Loucy (cell line): ENCODE results near the gene ANKRD35.
"Not testable (repeated sequence)": the region's sequence is repeated elsewhere in the genome, so short reads cannot be mapped to it uniquely, and the experiment has no call there.

Source experiments
- H2AFZ ChIP-seq: fragments of 200-600 bp; sonication (generic); 2 replicates; pipeline ENCODE4 v1.6.0; 2016; ENCODE audit warnings: antibody characterized with exemption, mild to moderate bottlenecking, low read length, moderate library complexity
- H3F3A ChIP-seq: fragments of 200-600 bp; 2 replicates; pipeline ENCODE4 v1.6.0; 2016; ENCODE audit warnings: antibody characterized with exemption, low read depth, mild to moderate bottlenecking
- H3K27me3 ChIP-seq: fragments of 200-600 bp; sonication (generic); 2 replicates; pipeline ENCODE4 v1.6.1; 2014; ENCODE audit warnings: low read length, mild to moderate bottlenecking; ENCODE audit not compliant: insufficient read depth, poor library complexity, severe bottlenecking
- H3K36me3 ChIP-seq: fragments of 200-600 bp; sonication (generic); 2 replicates; pipeline ENCODE4 v1.6.1; 2016; ENCODE audit warnings: low read length; ENCODE audit not compliant: insufficient read depth
- H3K4me1 ChIP-seq: fragments of 200-600 bp; sonication (generic); 2 replicates; pipeline ENCODE4 v1.5.1; 2014; ENCODE audit warnings: low read length, mild to moderate bottlenecking; ENCODE audit not compliant: insufficient read depth, poor library complexity, severe bottlenecking
- H3K4me2 ChIP-seq: fragments of 200-600 bp; sonication (generic); 2 replicates; pipeline ENCODE4 v1.6.0; 2014; ENCODE audit warnings: antibody characterized with exemption, low read length, low read depth, mild to moderate bottlenecking; ENCODE audit not compliant: poor library complexity, severe bottlenecking
- H3K4me3 ChIP-seq: fragments of 200-600 bp; sonication (generic); 2 replicates; pipeline ENCODE4 v1.5.1; 2014; ENCODE audit warnings: low read length, mild to moderate bottlenecking, mixed read lengths; ENCODE audit not compliant: poor library complexity, severe bottlenecking
- H3K79me2 ChIP-seq: fragments of 200-600 bp; sonication (generic); 2 replicates; pipeline ENCODE4 v1.6.1; 2014; ENCODE audit warnings: low read length; ENCODE audit not compliant: insufficient read depth
- H3K9ac ChIP-seq: fragments of 200-600 bp; sonication (generic); 2 replicates; pipeline ENCODE4 v1.6.0; 2014; ENCODE audit warnings: mild to moderate bottlenecking, low read depth, low read length, moderate library complexity; ENCODE audit not compliant: poor library complexity, severe bottlenecking
- H3K9me2 ChIP-seq: fragments of 200-600 bp; sonication (generic); replicated peaks from 2 replicates; pipeline ENCODE4 v1.6.1; 2016; ENCODE audit warnings: low read depth, low read length, mixed read lengths
- H3K9me3 ChIP-seq: fragments of 200-600 bp; sonication (generic); 2 replicates; pipeline ENCODE4 v1.6.1; 2014; ENCODE audit warnings: mild to moderate bottlenecking, antibody characterized with exemption, low read length, low read depth; ENCODE audit not compliant: insufficient read depth
- H4K20me1 ChIP-seq: fragments of 200-600 bp; sonication (generic); 2 replicates; pipeline ENCODE4 v1.6.0; 2014; ENCODE audit warnings: antibody characterized with exemption, low read length, mild to moderate bottlenecking; ENCODE audit not compliant: insufficient read depth, poor library complexity, severe bottlenecking
- EZH2phosphoT487 ChIP-seq: fragments of 200-600 bp; IDR thresholded peaks from 2 replicates; pipeline ENCODE4 v1.6.1; 2018; ENCODE audit warnings: antibody characterized with exemption, mild to moderate bottlenecking, moderate library complexity, borderline replicate concordance
- TF ChIP-seq, protein P1 (sequence below): fragments of 200-600 bp; sonication (generic); conservative IDR thresholded peaks from 2 replicates; pipeline ENCODE4 v1.5.1; 2014; ENCODE audit warnings: mild to moderate bottlenecking, antibody characterized with exemption, low read length

The ANKRD35 gene

DNA sequence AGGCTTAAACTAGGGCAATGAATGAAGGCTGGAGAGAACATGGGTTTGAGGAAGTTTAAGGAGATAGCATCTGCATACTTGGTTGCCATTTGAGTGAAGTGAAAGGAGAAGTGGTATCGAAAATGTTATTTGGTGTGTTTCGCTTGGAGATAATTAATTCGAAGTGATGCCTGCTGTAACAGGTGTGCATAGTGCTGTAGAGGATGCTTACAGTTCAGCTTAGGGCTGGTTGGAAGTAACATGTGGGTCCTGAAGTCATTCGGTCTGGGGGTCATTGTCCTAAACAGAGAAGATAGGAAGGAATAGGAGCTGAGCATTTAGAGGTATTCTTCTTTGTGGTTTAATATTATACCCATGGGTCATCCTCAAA is 40.5 kb downstream of the ANKRD35 start:
- H3K9me3 ChIP-seq = no peaks in the 10 kb centered on the region
- H3F3A ChIP-seq = no peaks in the 10 kb centered on the region
- no peaks in the 10 kb centered on the region for H3K9me2 ChIP-seq
- H2AFZ ChIP-seq = peak overlapping the region; percentile 80; the same call in 1 of the 2 replicates
- H3K27me3 ChIP-seq = no peaks in the 10 kb centered on the region
- H4K20me1 ChIP-seq = no peaks in the 10 kb centered on the region
- H3K9ac ChIP-seq = peak overlapping the region; percentile 68
- peak overlapping the region; percentile 94 for H3K4me2 ChIP-seq
- H3K36me3 ChIP-seq = peaks cover 44% of the 10 kb centered on the region; the same call in 1 of the 2 replicates
- H3K79me2 ChIP-seq = no peaks in the 10 kb centered on the region
- H3K4me3 ChIP-seq = peak overlapping the region; percentile 82
- TF ChIP-seq, protein P1, sequence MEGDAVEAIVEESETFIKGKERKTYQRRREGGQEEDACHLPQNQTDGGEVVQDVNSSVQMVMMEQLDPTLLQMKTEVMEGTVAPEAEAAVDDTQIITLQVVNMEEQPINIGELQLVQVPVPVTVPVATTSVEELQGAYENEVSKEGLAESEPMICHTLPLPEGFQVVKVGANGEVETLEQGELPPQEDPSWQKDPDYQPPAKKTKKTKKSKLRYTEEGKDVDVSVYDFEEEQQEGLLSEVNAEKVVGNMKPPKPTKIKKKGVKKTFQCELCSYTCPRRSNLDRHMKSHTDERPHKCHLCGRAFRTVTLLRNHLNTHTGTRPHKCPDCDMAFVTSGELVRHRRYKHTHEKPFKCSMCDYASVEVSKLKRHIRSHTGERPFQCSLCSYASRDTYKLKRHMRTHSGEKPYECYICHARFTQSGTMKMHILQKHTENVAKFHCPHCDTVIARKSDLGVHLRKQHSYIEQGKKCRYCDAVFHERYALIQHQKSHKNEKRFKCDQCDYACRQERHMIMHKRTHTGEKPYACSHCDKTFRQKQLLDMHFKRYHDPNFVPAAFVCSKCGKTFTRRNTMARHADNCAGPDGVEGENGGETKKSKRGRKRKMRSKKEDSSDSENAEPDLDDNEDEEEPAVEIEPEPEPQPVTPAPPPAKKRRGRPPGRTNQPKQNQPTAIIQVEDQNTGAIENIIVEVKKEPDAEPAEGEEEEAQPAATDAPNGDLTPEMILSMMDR = no peak
- TF ChIP-seq EZH2phosphoT487 = no peak
- H3K4me1 ChIP-seq = peaks cover 11% of the 10 kb centered on the region

DNA sequence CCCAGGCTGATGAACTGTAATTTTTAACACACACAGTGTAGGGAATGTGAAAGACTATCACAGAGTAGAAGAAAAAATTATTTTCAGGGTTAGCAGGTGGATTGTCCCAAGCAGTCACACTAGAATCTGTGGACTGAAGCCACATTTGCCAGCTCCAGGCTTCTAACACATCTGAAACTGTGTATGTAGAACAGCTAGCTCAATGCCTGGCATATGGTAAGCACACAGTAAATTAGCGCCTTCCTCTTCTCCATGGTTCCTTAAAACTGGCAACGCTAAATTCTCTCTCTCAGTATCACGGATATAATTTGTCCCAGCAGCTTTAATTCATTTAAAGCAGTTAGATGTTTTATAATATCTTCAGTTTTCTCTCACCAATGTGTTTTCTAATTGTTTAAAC is 42.6 kb downstream of the ANKRD35 start:
- no peaks in the 10 kb centered on the region for H3F3A ChIP-seq

DNA sequence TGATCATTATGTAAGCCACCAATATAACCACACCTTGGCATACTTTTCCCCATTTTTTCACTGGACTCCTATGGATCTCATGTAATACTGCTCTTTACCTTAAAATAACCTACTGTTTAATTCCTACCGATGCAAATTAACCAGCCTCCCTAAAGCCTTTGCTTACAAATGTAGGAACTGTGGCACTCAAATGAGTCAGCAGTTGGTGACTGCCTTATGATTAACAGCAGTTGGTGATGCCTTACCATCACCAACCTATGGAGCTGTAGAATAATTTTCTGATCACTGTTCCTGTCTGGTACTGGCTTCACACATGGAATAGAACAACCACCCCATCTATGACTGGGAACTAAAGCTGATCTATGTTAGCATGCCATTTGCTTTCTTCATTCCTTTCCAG is 48.0 kb downstream of the ANKRD35 start:
- Histone ChIP-seq H3K36me3 (peaks cover 81% of the 10 kb centered on the region), H3K9me3 (no peaks in the 10 kb centered on the region), H2AFZ (no peak overlapping the region), H3K79me2 (no peaks in the 10 kb centered on the region), H3K27me3 (no peaks in the 10 kb centered on the region), H3K4me3 (no peak overlapping the region), H4K20me1 (no peaks in the 10 kb centered on the region), H3K9ac (no peak overlapping the region), H3F3A (0 out of 2 replicates have a peak, but pooled peaks cover 3% of the 10 kb centered on the region), H3K9me2 (no peaks in the 10 kb centered on the region), H3K4me2 (no peak overlapping the region), H3K4me1 (no peaks in the 10 kb centered on the region)
- TF ChIP-seq, protein P1 = no peak
- no peak for TF ChIP-seq EZH2phosphoT487

More for the DNA sequence above, 42.6 kb downstream of the ANKRD35 start:
- TF ChIP-seq, protein P1 = no peak
- no peak for TF ChIP-seq EZH2phosphoT487
- H3K9me3 ChIP-seq = no peaks in the 10 kb centered on the region
- H4K20me1 ChIP-seq = no peaks in the 10 kb centered on the region
- H3K4me3 ChIP-seq = no peak overlapping the region
- peaks cover 11% of the 10 kb centered on the region for H3K4me1 ChIP-seq
- H3K27me3 ChIP-seq = no peaks in the 10 kb centered on the region
- H3K4me2 ChIP-seq = no peak overlapping the region
- no peak overlapping the region for H2AFZ ChIP-seq
- no peaks in the 10 kb centered on the region for H3K9me2 ChIP-seq
- no peaks in the 10 kb centered on the region for H3K79me2 ChIP-seq
- no peak overlapping the region for H3K9ac ChIP-seq
- H3K36me3 ChIP-seq = peaks cover 49% of the 10 kb centered on the region; the same call in 1 of the 2 replicates

DNA sequence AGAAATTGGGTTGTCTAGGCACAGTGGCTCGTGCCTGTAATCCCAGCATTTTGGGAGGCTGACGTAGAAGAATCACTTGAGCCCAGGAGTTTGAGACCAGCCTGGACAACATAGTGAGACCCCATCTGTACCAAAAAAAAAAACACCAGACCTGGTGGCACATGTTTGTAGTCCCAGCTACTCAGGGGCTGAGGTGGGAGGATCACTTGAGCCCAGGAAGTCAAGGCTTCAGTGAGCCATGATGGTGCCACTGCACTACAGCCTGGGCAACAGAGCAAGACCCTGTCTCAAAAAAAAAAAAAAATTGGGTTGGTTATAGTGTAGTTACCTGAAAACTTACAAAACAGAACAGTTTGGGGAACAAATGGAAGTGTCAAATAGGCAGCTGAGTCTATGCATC is 54.9 kb downstream of the ANKRD35 start:
- H3K9me2 ChIP-seq, H3K27me3 ChIP-seq, H3K4me3 ChIP-seq, H3K9me3 ChIP-seq, H3K9ac ChIP-seq, H3K4me2 ChIP-seq, H3F3A ChIP-seq, H2AFZ ChIP-seq: not testable (repeated sequence)
- H3K79me2 ChIP-seq = peaks cover 15% of the 10 kb centered on the region
- peaks cover 76% of the 10 kb centered on the region for H3K36me3 ChIP-seq
- H3K4me1 ChIP-seq = peaks cover 23% of the 10 kb centered on the region
- peaks cover 13% of the 10 kb centered on the region for H4K20me1 ChIP-seq
